HG03521 (cell line): ENCODE data around the gene TSPEAR.
"Not testable (repeated sequence)": the region's sequence is repeated elsewhere in the genome, so short reads cannot be mapped to it uniquely, and the experiment has no call there.

Experiments
- ATAC-seq: cut with Tn5 transposase; IDR thresholded peaks from one replicate; pipeline ENCODE4 v1.9.1; 2021; ENCODE audit warnings: mild to moderate bottlenecking, moderate library complexity; ENCODE audit not compliant: unreplicated experiment

TSPEAR gene

DNA sequence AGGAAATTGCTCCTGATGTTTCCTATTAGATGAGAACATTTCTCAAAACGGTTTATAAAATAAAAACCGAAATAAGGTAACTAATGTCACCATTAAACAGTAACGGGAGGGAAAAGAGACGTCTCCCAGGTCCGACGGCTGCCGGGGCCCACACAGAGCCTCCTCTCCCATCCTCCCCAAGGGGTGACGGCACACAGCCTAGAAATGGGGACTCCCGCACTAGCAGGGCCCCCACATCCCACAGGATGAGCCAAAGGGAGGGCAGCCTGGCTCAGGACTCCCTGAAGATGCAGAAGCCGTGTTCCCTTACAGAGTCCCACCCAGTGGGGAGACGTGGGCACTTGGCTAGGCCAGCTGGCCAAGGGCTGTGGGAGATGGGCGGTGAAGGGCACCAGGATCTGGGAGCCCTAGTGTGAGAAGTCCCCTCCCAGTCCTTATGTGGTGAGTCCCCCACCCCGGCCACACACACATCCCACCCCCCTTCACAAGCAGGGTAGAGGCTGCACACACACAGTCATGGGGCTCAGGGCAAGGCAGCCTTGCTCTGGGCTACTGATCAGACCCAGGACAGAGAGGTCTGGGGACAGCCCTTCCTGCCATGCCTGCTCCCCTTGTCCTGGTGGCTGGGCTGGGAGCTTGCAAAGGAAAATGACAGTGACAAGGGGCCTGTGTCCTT lies 156.0 kb downstream of the TSPEAR start:
- no peak for ATAC-seq

DNA sequence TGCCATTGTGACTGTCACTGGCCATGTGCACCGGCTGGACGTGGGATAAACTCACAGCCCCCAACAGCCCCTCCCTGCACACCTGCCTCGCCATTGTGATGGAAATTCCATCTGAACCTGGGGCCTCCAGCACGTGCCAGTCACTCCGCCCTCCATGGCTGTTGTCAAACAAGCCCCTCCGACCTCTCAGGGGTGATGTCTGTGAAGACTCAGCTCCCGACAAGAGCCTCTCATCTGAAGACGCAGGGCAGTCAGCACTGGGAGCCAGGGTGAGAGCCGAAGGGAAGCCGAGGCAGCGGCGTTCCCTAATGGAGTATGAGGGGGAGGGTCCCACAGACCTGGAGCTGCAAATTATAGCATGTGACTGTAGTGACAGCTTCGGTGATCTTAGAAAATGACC lies 158.7 kb downstream of the TSPEAR start:
- no peak for ATAC-seq

DNA sequence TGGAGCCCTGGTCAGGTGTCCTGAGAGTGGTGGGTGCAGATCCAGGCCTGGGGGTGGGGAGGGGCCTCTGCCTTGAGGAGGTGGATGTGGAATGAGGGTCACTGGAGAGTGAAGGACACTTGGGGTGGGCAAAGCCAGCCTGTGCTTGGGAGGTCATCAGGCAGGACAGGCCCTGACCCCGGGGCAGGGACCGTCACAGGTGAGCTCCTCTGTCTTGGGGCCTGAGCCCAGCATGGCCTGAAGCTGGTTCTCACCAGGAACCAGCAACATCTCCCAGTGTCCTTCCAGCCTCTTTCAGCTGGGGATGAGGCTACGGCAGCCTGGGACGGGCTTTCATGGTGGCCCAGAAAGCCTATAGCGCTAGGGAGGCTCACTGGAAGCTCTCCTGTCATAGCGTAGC lies 159.2 kb downstream of the TSPEAR start:
- ATAC-seq, result no peak

DNA sequence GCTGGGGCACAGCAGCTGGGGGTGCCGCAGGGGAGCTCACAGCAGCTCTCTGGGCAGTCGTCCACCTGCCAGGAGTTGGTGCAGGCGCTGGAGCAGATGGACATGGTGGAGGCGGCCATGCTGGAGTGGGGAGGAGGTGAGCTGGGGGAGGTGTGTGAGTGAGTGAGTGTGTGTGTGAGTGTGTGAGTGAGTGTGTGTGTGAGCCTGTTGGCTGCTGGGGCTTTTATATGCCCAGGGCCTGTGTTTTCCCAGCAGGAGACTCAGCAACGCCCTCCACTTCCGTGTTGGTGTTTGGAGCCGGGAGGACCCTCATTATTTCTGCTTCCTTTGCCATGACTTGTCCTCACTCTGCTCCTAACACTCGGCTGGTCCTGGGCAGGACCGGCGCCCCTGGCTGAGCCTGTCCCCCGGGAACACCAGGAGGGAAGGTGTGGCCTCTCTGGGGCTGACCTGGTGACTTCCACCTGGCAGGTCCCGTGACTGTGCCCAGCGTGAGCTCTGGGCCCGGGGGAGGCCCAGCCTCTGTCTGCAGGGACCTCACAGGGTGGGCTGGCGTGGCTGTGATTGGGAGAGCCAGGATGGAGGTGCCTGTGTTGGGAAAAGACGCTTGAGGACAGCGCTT lies 159.9 kb downstream of the TSPEAR start, which contains the start of gene KRTAP10-2:
KRTAP10-2 (minus strand) TSS at position 166 of the 622 bp plus-strand sequence; CDS start at position 119, 47 bp downstream.
- no peak for ATAC-seq

DNA sequence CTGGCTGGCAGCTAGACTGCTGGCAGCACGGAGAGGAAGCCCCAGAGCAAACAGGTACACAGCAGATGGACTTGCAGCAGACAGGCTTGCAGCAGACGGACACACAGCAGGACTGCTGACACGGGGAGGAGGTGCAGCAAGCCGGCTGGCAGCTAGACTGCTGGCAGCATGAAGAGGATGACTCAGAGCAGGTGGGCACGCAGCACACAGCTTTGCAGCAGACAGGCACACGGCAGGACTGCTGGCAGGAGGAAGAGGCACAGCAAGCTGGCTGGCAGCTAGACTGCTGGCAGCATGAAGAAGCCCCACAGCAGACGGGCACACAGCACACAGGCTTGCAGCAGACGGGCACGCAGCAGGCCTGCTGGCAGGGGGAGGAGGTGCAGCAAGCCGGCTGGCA lies 160.6 kb downstream of the TSPEAR start:
- ATAC-seq, result no peak

DNA sequence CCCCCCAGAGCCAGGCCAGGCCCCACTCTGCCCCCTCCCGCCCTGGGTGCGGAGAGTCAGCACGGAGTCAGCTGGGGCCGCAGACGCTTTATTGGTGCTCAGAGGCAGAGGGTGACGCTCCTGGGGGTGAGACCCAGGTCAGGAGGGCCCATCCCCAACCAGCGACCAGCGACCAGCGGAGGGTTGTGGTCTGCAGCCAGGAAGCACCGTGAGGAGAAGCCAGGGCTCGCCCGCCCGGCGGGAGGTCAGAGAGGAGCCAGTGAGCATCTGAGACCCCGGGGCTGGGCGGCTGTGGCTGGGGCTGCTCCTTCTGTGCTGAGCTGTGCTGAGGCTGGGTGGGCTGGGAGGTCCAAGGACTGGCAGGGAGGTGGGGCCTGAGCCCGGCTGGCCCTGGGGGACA lies 161.1 kb downstream of the TSPEAR start:
- not testable (repeated sequence) for ATAC-seq

DNA sequence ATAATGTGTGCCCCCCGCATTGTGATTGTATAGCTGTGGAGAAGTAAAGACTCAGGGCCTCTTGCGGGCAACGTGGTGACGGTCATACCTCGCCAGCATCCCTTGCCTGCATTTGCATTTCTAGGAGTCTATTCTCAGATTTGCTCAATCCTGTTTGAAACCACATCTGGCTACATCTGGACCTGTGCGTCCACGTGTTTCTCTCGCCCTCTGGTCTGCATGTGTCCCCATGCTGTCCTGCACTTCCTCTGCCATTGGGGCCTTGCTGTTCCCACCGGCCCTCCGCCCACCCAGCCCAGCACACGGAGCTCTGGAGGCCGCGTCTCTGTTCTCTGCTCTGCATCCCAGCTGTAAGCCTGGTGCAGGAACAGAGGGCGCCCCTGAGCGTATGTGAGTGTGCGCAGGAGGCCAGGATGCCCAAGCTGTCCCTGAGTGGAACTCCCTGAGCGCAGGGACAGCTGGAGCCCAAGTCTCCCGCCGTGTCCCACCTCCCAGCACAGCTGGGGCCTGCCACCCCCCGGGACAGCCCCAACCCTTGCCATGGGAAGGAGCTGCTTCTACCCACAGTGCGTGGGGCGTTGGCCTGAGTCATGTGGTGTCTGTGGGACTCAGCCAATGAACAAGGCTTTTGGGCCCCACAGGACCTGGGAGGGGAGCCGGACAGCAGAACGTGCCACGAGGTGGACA lies 161.7 kb downstream of the TSPEAR start:
- no peak for ATAC-seq

DNA sequence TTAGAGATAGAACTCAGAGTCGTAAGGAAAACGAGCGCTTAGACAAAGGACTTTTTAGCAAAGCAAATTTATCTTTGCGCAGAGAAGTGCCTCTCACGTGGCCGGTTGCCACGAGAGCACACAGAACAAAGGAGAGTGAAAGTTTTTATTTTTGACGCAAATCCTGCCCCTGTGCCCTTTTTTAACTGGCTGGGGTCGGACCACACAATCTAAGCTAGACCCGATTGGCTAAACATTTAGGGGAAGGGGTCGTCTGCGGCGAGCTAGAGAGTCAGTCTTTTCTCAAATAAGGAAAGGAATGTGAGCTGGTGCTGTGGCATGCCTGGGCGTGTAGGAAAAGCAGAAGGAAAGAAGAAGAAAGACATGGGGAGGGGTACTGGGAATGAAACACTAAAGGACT lies 162.4 kb downstream of the TSPEAR start:
- ATAC-seq, result no peak

DNA sequence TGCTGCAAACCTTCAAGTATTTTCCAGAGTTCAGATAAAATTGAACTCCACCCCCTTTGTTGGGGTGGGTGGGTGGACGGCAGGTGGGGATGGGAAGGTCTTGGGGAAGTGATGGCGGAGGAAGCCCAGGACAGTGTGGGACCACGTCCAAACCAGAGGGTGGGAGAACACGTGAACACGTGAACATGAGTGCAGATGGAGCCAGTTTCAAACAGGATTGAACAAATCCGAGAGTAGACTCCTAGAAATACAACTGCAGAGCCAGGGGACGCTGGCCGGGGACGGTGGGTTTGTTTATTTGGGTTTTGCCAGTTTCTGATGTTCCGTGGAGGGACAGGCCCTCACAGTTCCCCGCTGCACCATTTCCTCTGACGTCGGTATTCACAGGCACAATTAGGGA lies 163.0 kb downstream of the TSPEAR start:
- no peak for ATAC-seq

DNA sequence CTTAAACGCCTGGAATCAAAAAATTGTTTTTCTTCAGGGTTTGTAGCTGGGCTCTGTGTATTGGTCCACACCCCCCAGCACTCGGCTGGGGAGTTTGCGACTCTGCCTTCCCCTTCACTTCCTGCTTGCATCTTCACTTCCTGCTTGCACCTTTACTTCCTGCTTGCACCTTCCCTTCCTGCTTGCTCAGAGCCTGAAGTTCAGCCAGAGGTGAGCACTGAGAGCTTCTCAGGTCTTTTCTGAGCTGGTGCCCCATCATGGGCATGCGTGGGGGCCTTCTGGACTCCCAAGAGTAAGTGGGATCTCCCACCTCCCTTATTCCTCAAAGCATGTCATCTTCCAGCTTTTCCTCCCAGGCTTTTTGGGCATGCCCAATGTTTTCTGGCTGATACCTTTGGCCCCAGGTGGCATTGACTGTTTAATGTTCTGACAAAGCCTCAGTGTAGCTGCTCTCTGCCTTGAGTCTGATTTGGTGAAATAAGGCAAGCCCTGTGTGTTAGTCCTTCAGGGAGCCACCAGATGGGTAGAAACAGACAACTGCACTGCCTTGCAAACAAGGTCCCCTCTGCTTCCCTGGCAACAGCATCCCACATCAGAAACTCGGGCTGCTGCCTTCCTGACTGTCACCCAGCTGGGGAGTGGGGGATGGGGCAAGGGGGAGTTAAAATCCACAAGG lies 163.6 kb downstream of the TSPEAR start:
- no peak for ATAC-seq

DNA sequence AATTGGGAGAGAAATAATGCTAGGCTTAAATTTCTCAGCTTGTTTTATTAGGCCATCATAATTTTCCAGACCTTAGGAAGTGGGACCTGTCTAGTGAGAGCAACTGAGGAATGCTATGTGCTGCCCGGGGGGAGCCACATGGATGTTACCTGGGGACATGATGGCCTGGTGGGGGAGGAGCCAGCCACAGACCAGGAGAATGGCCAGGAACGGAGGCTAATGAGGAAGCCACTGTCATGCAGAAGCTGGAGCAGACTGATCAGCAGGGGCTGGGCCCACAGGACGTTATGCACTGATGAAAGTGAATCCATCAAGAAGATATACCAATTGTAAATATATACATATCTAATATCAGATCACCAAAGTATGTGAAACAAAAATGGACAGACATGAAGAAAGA lies 166.8 kb downstream of the TSPEAR start:
- no peak for ATAC-seq

DNA sequence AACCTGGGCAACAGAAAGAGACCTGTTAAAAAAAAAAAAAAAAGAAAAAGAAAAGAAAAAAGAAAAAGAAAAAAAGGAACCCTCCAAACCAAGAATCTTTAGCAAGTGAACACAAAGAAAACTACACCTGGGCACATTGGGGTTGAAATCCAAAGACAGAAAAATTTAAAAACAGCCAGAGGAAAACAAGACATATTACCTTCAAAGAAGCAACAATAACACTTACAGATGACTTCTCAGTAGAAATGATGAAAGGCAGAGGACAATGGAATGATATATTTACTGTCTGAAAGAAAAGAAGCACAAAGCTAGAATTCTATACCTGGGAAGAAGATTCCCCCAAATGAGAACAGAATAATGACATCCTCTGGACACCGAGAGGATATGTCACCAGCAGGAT lies 168.7 kb downstream of the TSPEAR start:
- ATAC-seq, result no peak

DNA sequence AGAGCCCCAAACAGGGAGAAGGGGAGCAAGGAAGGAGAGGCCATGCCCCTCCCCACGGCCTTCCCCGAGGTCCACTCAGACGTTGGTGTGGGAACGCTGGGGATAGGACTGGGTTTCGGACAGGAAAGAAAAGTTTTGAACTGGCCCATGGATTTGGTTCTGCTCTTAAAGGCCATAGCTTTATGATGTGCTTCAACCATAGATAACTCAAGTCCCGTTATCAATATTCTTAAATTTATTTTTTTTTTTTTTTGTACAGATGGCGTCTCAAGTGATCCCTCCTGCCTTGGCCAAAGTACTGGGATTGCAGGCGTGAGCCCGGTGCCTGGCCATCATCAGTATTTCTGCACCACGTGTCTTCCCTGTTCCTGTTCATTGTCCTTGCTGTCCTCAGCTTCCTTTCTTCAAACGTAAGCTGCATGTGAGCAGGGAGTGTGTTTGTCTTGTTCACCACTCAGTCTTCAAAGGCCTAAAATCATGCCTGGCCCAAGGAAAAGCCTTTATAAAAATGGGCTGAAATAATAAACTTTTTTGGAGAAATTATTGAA lies 170.6 kb downstream of the TSPEAR start:
- no peak for ATAC-seq

DNA sequence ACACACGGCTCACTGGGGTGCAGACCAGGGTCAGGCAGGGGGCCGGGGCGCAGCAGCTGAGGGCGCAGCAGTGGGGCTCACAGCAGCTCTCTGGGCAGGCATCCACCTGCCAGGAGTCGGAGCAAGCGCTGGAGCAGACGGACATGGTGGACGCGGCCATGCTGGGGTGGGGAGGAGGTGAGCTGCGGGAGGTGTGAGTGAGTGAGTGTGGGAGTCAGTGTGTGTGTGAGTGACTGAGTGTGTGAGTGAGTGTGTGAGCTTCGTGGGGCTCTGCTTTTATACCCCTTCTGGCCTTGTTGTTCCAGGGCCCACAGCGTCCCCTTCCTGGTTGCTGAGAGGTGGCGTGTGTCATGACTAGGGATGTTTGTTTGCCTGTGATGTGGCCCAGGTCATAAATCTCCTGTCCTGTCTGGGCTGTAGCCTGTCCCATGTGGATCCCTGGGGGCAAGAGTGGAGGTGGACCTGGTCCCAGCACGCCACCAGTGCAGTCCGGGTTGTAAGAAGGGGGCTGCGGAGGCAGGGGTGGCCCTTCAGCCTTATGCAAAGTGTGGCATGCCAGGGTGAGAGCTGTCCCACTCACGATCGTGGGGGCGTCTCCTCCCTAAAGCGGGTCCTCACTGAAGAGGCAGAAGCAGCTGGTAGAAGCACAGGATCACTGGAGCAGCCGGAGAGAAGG lies 171.2 kb downstream of the TSPEAR start, which contains the start of gene KRTAP10-1:
KRTAP10-1 (minus strand) TSS at position 205 of the 676 bp plus-strand sequence; CDS start at position 160, 45 bp downstream.
- ATAC-seq, result no peak

DNA sequence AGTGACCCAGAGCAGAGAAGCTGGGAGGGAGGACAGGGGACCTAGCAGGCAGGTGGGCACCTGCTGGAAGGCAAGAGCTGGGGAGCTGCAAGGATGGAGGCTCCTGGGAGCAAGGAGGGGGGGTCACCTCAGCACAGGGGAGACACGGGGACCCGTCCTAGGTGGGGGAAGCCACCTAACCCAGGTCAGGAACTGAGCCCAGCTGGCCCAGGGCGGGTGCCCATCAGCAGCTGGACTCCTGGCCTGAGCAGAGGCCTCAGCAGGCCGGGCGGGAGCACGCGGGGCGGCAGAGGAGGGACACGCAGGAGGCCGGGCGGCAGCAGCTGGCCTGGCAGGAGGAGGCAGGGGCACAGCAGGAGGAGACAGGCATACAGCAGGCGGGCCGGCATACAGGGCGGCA lies 172.3 kb downstream of the TSPEAR start:
- ATAC-seq, result no peak

DNA sequence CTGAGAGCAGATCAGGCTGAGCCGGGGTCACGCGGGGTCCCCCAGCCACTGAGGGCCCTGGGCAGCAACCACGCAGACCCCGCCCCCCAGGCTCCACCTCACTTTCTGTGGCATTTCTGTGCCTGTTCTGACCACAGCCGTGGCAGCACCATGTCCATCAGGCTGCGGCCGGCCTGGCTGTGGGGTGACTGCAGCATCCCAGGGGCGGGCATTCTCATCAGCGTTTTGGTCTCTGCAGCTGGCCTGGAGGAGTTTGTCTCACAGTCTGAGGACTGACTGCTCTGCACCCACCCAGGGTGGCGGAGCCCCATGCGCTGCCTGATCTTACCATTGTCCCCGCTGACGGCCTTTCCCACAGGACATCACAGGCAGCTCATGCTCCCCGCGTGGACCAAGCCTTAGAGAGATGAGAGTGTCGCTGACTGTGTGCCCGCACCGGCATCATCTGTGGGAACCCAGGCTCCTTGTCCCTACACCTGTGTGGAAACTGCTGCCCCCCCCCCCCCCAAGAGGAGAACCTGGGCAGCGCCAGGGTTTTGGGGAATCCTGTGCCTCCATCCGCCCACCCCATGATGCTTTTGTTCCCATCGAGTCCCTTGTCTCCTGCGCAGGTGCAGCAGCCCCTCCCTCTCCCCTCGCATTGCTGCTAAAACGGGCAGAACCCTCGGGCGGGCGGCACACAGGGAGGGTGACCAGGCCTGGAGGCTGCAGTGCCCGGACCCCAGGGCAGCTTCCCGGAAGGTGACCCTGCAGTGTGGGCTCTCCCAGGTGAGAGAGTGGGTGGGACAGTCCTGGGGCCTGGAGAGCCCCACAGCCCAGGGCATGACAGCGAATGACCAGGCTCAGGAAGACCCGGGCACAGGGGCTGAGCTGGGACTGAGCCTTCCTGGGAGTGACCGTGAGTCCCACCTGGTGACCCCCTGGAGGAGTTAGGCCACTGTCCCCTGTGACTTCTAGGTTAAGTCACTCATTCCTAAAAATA lies 173.2 kb downstream of the TSPEAR start:
- no peak for ATAC-seq

DNA sequence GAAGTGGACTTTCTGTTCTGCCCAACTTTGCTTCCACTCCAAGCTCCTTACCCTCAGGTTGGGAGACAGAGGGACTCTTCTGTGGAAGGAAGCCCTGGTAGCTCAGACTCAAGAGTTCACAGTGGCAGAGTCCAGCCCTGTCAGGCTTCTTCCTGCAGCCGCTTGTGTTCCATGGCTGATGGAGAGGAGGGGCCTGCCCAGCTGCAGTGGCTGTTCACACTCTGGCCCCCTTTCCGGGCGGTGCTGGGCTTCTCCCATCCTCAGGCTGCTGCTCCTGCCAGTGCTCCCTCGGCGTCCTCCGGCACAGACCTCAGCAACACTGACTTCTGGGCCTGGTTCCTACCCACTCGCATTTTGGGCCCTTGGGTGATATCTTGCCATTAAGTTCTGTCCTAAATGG lies 175.4 kb downstream of the TSPEAR start:
- ATAC-seq, result no peak

DNA sequence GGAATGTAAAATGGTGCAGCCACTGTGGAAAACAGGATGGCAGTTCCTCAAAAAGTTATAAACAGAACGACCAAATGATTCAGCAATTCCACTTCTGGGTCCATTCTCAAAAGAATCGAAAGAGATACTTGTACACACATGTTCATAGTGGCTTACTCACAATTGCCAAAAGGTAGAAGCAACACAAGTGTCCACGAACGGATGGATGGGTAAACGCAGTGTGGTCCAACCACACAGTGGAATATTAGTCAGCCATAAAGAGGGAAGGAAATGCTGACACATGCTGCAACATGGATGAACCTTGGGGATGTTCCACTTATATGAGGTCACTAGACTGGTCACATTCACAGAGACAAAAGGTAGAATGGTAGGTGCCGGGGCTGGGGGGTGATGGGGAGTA lies 176.7 kb downstream of the TSPEAR start:
- ATAC-seq, result no peak

DNA sequence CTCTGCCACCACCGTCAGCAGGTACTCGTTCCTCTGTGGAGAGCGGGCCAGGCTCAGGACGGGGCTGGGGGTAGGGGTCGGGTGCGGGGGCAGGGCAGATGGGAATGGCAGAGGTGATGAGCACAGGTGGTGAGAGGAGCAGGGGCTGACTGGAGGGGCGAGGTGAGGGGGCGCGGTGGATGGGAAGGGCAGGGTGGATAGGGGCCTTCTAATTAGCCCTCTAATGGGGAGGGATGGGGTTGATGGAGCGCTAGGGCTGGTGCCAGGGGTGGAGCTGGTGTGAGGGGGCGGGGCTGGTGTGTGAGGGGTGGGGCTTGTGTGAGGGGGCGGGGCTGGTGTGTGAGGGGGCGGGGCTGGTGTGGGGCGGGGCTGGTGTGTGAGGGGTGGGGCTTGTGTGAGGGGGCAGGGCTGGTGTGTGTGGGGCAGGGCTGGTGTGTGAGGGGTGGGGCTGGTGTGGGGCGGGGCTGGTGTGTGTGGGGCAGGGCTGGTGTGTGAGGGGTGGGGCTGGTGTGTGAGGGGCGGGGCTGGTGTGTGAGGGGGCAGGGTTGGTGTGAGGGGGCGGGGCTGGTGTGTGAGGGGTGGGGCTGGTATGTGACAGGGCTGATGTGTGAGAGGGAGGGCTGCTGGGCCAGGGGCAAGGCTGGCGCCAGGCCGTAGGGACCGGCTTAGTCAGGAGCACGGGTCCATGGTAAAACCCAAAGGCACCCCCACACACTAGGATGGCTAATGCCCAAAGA lies 177.3 kb downstream of the TSPEAR start:
- ATAC-seq, result no peak
